IMR-90 (cell line): ENCODE data around the gene KCNT2. TPM values are rescaled to one million over a fixed set of nuclear protein-coding genes. Genes with fewer than 3 reads are reported as not detected.

Experiments used
- ATAC-seq: fragments of 200-7000 bp; cut with Tn5 transposase; 2 replicates; pipeline ENCODE4 v1.9.1; 2020; ENCODE audit warnings: low read depth, mild to moderate bottlenecking, moderate library complexity
- BruUV-seq: library from RNA; stranded (reverse); fragments of 400-500 nt; replicated peaks from 2 replicates; lab custom pipeline; 2021; lab: Mats Ljungman, UMichigan
- CTCF ChIA-PET: fragments of 300-600 bp; formaldehyde crosslinking; extraction: SDS; loops from one replicate; lab custom pipeline; 2021; ENCODE audit warnings: antibody characterized with exemption; lab: Yijun Ruan, JAX
- POLR2A ChIA-PET: fragments of 300-600 bp; sonication (Branson Sonifier 250); formaldehyde crosslinking; loops from one replicate; lab custom pipeline; 2022; ENCODE audit warnings: antibody characterized with exemption; ENCODE audit not compliant: unreplicated experiment; lab: Charles Lee
- DNase-seq: peaks from one replicate; pipeline ENCODE4 v3.0.0; 2013
- H2AFZ ChIP-seq: replicated peaks from 2 replicates; pipeline ENCODE3; 2013; ENCODE audit warnings: low read length, mild to moderate bottlenecking; ENCODE audit not compliant: poor library complexity
- H2AK5ac ChIP-seq: 2 replicates; pipeline ENCODE4 v1.6.1; 2013; ENCODE audit warnings: low read depth, low read length, inconsistent platforms
- H2AK9ac ChIP-seq: replicated peaks from 2 replicates; pipeline ENCODE3; 2013; ENCODE audit warnings: mild to moderate bottlenecking, low read depth, low read length, moderate library complexity; ENCODE audit not compliant: poor library complexity
- H2BK120ac ChIP-seq: 2 replicates; pipeline ENCODE4 v1.6.1; 2013; ENCODE audit warnings: low read depth, low read length, inconsistent platforms
- H2BK15ac ChIP-seq: 3 replicates; pipeline ENCODE4 v1.6.1; 2013; ENCODE audit warnings: low read depth, low read length, inconsistent platforms
- H2BK20ac ChIP-seq: 2 replicates; pipeline ENCODE4 v1.6.1; 2013; ENCODE audit warnings: low read depth, mild to moderate bottlenecking, inconsistent platforms, low read length, moderate library complexity
- H2BK5ac ChIP-seq: 2 replicates; pipeline ENCODE4 v1.6.1; 2013; ENCODE audit warnings: mild to moderate bottlenecking, low read depth, low read length, inconsistent platforms; ENCODE audit not compliant: poor library complexity, severe bottlenecking
- H3K14ac ChIP-seq: replicated peaks from 2 replicates; pipeline ENCODE4 v1.6.1; 2013; ENCODE audit warnings: low read depth, low read length, inconsistent platforms
- H3K18ac ChIP-seq: 2 replicates; pipeline ENCODE4 v1.6.1; 2013; ENCODE audit warnings: low read depth, low read length, control low read depth
- H3K23ac ChIP-seq: 2 replicates; pipeline ENCODE4 v1.6.1; 2013; ENCODE audit warnings: low read depth, low read length, inconsistent platforms
- H3K27ac ChIP-seq: 2 replicates; pipeline ENCODE4 v1.5.1; 2013; ENCODE audit warnings: mild to moderate bottlenecking, control low read depth, low read length; ENCODE audit not compliant: insufficient read depth
- H3K27me3 ChIP-seq: 2 replicates; pipeline ENCODE4 v1.6.1; 2013; ENCODE audit warnings: low read length; ENCODE audit not compliant: control insufficient read depth, insufficient read depth
- H3K36me3 ChIP-seq: 2 replicates; pipeline ENCODE4 v1.6.1; 2013; ENCODE audit warnings: low read length, mixed read lengths; ENCODE audit not compliant: control insufficient read depth, insufficient read depth
- H3K4ac ChIP-seq: 2 replicates; pipeline ENCODE4 v1.6.1; 2013; ENCODE audit warnings: low read depth, low read length, inconsistent platforms
- H3K4me1 ChIP-seq: 2 replicates; pipeline ENCODE4 v1.6.1; 2013; ENCODE audit warnings: low read length, mixed read lengths; ENCODE audit not compliant: control insufficient read depth, insufficient read depth
- H3K4me2 ChIP-seq: 2 replicates; pipeline ENCODE4 v1.6.1; 2013; ENCODE audit warnings: low read depth, mild to moderate bottlenecking, control low read depth, low read length, moderate library complexity
- H3K4me3 ChIP-seq: 2 replicates; pipeline ENCODE4 v1.5.1; 2013; ENCODE audit warnings: low read depth, mild to moderate bottlenecking, control low read depth, low read length, moderate library complexity; ENCODE audit not compliant: insufficient read depth
- H3K56ac ChIP-seq: 2 replicates; pipeline ENCODE4 v1.6.1; 2013; ENCODE audit warnings: low read length, inconsistent platforms; ENCODE audit not compliant: insufficient read depth; ENCODE audit errors: extremely low read depth
- H3K79me1 ChIP-seq, 2 experiments: 2 replicates each; pipeline ENCODE4 v1.6.1; 2013; ENCODE audit warnings: low read length in 2 of 2, inconsistent platforms in 1 of 2, low read depth in 1 of 2
- H3K9ac ChIP-seq: 2 replicates; pipeline ENCODE4 v1.6.1; 2013; ENCODE audit warnings: low read depth, low read length, control low read depth
- H3K9me1 ChIP-seq: 2 replicates; pipeline ENCODE4 v1.6.1; 2013; ENCODE audit warnings: low read length, inconsistent platforms; ENCODE audit not compliant: insufficient read depth
- H3K9me3 ChIP-seq: 2 replicates; pipeline ENCODE4 v1.6.1; 2013; ENCODE audit warnings: low read length; ENCODE audit not compliant: control insufficient read depth, insufficient read depth
- H4K20me1 ChIP-seq: 2 replicates; pipeline ENCODE4 v1.6.1; 2013; ENCODE audit warnings: low read length, inconsistent platforms; ENCODE audit not compliant: insufficient read depth
- H4K5ac ChIP-seq: 2 replicates; pipeline ENCODE4 v1.6.1; 2013; ENCODE audit warnings: mild to moderate bottlenecking, low read depth, low read length, control low read depth
- H4K8ac ChIP-seq, 2 experiments: 2 replicates each; pipeline ENCODE4 v1.6.1; 2013; ENCODE audit warnings: low read depth in 2 of 2, low read length in 2 of 2, control low read depth in 1 of 2, inconsistent platforms in 1 of 2
- H4K91ac ChIP-seq: 2 replicates; pipeline ENCODE4 v1.6.1; 2013; ENCODE audit warnings: low read depth, low read length, inconsistent platforms; ENCODE audit not compliant: insufficient read depth
- BHLHE40 ChIP-seq: fragments of 150-350 bp; IDR thresholded peaks from 2 replicates; pipeline ENCODE4 v1.6.1; 2016; ENCODE audit warnings: mild to moderate bottlenecking, low read depth, low read length
- CEBPB ChIP-seq: IDR thresholded peaks from 2 replicates; pipeline ENCODE4 v1.6.1; 2012; ENCODE audit warnings: low read depth, low read length, improper control_type of control experiment
- CHD1 ChIP-seq: IDR thresholded peaks from 2 replicates; pipeline ENCODE4 v1.6.1; 2012; ENCODE audit warnings: low read depth, low read length, improper control_type of control experiment
- FOS ChIP-seq: fragments of 150-350 bp; IDR thresholded peaks from 2 replicates; pipeline ENCODE4 v1.6.1; 2016; ENCODE audit warnings: low read depth, low read length
- MAFK ChIP-seq: IDR thresholded peaks from 2 replicates; pipeline ENCODE4 v1.6.1; 2012; ENCODE audit warnings: low read depth, low read length, improper control_type of control experiment
- MAZ ChIP-seq: IDR thresholded peaks from 2 replicates; pipeline ENCODE4 v1.6.1; 2012; ENCODE audit warnings: low read depth, mild to moderate bottlenecking, low read length, improper control_type of control experiment, moderate library complexity, borderline replicate concordance
- MXI1 ChIP-seq: IDR thresholded peaks from 2 replicates; pipeline ENCODE4 v1.6.1; 2012; ENCODE audit warnings: low read depth, mild to moderate bottlenecking, low read length, moderate library complexity, borderline replicate concordance
- NFE2L2 ChIP-seq: fragments of 150-350 bp; IDR thresholded peaks from 2 replicates; pipeline ENCODE4 v1.6.1; 2016; ENCODE audit warnings: low read depth, mild to moderate bottlenecking, low read length
- POLR2A ChIP-seq: IDR thresholded peaks from 2 replicates; pipeline ENCODE4 v1.6.1; 2012; ENCODE audit warnings: mild to moderate bottlenecking, low read depth, low read length
- RAD21 ChIP-seq: IDR thresholded peaks from 2 replicates; pipeline ENCODE4 v1.6.1; 2012; ENCODE audit warnings: low read length, improper control_type of control experiment
- RCOR1 ChIP-seq: IDR thresholded peaks from 2 replicates; pipeline ENCODE4 v1.6.1; 2012; ENCODE audit warnings: mild to moderate bottlenecking, low read length, improper control_type of control experiment; ENCODE audit not compliant: insufficient replicate concordance
- RFX5 ChIP-seq: IDR thresholded peaks from 2 replicates; pipeline ENCODE4 v1.8.0; 2012; ENCODE audit warnings: low read depth, mild to moderate bottlenecking, low read length, moderate library complexity
- SMC3 ChIP-seq: fragments of 150-350 bp; IDR thresholded peaks from 2 replicates; pipeline ENCODE4 v1.6.1; 2016; ENCODE audit warnings: low read depth, mild to moderate bottlenecking, antibody characterized with exemption, low read length, moderate library complexity
- USF2 ChIP-seq: fragments of 150-350 bp; IDR thresholded peaks from 2 replicates; pipeline ENCODE4 v1.6.1; 2017; ENCODE audit warnings: mild to moderate bottlenecking, antibody characterized with exemption, low read length, low read depth
- dilution Hi-C: fragments of 300-500 bp; cut with HindIII; formaldehyde crosslinking; loops from one replicate; pipeline ENCODE4 v1.14.3; 2018; ENCODE audit warnings: low sequenced_read_pairs; ENCODE audit not compliant: unreplicated experiment
- in situ Hi-C: fragments of 300-500 bp; cut with MboI; formaldehyde crosslinking; loops from 3 replicates; pipeline ENCODE4 v1.14.3; 2019; ENCODE audit warnings: low sequenced_read_pairs, inconsistent platforms, mixed read lengths
- intact Hi-C: fragments of 100-400 bp; cut with micrococcal nuclease; formaldehyde crosslinking; loops from 2 replicates; pipeline ENCODE4 v1.10.0; 2022
- polyA plus RNA-seq, 3 experiments: library from polyadenylated mRNA; depleted of rRNA; stranded (reverse); fragments of >200 nt; gene quantifications; 2 replicates each; pipeline ENCODE4 v1.2.3, GENCODE V29; 2012; ENCODE audit warnings: low replicate concordance in 1 of 3
- total RNA-seq: library from RNA; depleted of rRNA; stranded (reverse); fragments of >200 nt; gene quantifications from 2 replicates; pipeline ENCODE4 v1.2.3, GENCODE V29; 2012
- TF ChIP-seq, protein P1 (sequence below): fragments of 150-350 bp; IDR thresholded peaks from 2 replicates; pipeline ENCODE4 v1.6.1; 2016; ENCODE audit warnings: low read depth, mild to moderate bottlenecking, low read length, moderate library complexity, borderline replicate concordance
- TF ChIP-seq, protein P2 (sequence below): conservative IDR thresholded peaks from 2 replicates; pipeline ENCODE4 v1.5.1; 2012; ENCODE audit warnings: mild to moderate bottlenecking, low read depth, low read length, improper control_type of control experiment

The KCNT2 gene
- total and polyA plus RNA-seq, 2 of the 4 experiments (the other 2 are of a cell fraction): 0.22 to 0.72 TPM

- in situ Hi-C loops: no loop called here
- ChIA-PET POLR2A (no interaction called here), CTCF (interaction anchor here (3.3 kb wide), 1 partner anchor 154 kb away, joined by 16 read pairs; no protein-coding TSS in a partner anchor)
These were observed 305.3 kb downstream of the KCNT2 start for GRCh38 chr1:196302981-196303380.

More at GRCh38 chr1:196302981-196303380, 305.3 kb downstream of the KCNT2 start:
- no peaks in the 10 kb centered on the region for H3K9me3 ChIP-seq
- no peak overlapping the region for H2BK120ac ChIP-seq
- DNase-seq (no peak), ATAC-seq (no peak)
- H3K9me1 ChIP-seq: no peaks in the 10 kb centered on the region
- H3K4me1 ChIP-seq: peaks cover 2% of the 10 kb centered on the region; the same call in 1 of the 2 replicates
- no peak overlapping the region for H4K8ac ChIP-seq
- H3K18ac ChIP-seq: no peak overlapping the region
- H3K4me2 ChIP-seq: no peak overlapping the region
- intact Hi-C loops (no loop called here), dilution Hi-C loops (no loop called here)
- no peak overlapping the region for H3K9ac ChIP-seq
- no peak overlapping the region for H3K4ac ChIP-seq
- H4K20me1 ChIP-seq: no peaks in the 10 kb centered on the region
- no peaks in the 10 kb centered on the region for H3K79me1 ChIP-seq
- no peak overlapping the region for H3K27ac ChIP-seq
- no peak overlapping the region for H2BK5ac ChIP-seq
- H3K23ac ChIP-seq: no peak overlapping the region
- no peak overlapping the region for H3K4me3 ChIP-seq
- no peak overlapping the region for H2AFZ ChIP-seq
- H2AK5ac ChIP-seq: no peak overlapping the region
- no peaks in the 10 kb centered on the region for H3K27me3 ChIP-seq
- H2AK9ac ChIP-seq: no peak overlapping the region
- no peak overlapping the region for H4K5ac ChIP-seq
- no peak overlapping the region for H3K14ac ChIP-seq
- no peaks in the 10 kb centered on the region for H3K36me3 ChIP-seq
- no TSS peak for BruUV-seq
- H2BK20ac ChIP-seq: no peak overlapping the region
- H3K56ac ChIP-seq: no peak overlapping the region
- no peak for TF ChIP-seq MXI1
- no peak for TF ChIP-seq NFE2L2
- TF ChIP-seq CEBPB: no peak
- TF ChIP-seq MAZ: no peak
- no peak for TF ChIP-seq RAD21
- no peak for TF ChIP-seq MAFK
- TF ChIP-seq FOS: no peak
- TF ChIP-seq SMC3: no peak
- TF ChIP-seq RCOR1: no peak
- no peak for TF ChIP-seq BHLHE40
- TF ChIP-seq USF2: no peak
- no peak for TF ChIP-seq CHD1
- TF ChIP-seq, protein P1, sequence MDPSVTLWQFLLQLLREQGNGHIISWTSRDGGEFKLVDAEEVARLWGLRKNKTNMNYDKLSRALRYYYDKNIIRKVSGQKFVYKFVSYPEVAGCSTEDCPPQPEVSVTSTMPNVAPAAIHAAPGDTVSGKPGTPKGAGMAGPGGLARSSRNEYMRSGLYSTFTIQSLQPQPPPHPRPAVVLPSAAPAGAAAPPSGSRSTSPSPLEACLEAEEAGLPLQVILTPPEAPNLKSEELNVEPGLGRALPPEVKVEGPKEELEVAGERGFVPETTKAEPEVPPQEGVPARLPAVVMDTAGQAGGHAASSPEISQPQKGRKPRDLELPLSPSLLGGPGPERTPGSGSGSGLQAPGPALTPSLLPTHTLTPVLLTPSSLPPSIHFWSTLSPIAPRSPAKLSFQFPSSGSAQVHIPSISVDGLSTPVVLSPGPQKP: no peak
- no peak for TF ChIP-seq RFX5
- TF ChIP-seq POLR2A: no peak
- TF ChIP-seq, protein P2, sequence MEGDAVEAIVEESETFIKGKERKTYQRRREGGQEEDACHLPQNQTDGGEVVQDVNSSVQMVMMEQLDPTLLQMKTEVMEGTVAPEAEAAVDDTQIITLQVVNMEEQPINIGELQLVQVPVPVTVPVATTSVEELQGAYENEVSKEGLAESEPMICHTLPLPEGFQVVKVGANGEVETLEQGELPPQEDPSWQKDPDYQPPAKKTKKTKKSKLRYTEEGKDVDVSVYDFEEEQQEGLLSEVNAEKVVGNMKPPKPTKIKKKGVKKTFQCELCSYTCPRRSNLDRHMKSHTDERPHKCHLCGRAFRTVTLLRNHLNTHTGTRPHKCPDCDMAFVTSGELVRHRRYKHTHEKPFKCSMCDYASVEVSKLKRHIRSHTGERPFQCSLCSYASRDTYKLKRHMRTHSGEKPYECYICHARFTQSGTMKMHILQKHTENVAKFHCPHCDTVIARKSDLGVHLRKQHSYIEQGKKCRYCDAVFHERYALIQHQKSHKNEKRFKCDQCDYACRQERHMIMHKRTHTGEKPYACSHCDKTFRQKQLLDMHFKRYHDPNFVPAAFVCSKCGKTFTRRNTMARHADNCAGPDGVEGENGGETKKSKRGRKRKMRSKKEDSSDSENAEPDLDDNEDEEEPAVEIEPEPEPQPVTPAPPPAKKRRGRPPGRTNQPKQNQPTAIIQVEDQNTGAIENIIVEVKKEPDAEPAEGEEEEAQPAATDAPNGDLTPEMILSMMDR: no peak
- no peak overlapping the region for H2BK15ac ChIP-seq
- no peak overlapping the region for H4K91ac ChIP-seq
